HL-60 (cell line): Measurements from ENCODE around the gene SMG9.

Experiments
- GABPA ChIP-seq: IDR thresholded peaks from 2 replicates; pipeline ENCODE4 v1.6.1; 2012; ENCODE audit warnings: low read depth
- POLR2AphosphoS5 ChIP-seq: IDR thresholded peaks from 2 replicates; pipeline ENCODE4 v1.6.1; 2012; ENCODE audit warnings: low read depth
- TF ChIP-seq, protein P1 (sequence below): IDR thresholded peaks from one replicate; pipeline ENCODE4 v1.5.1; 2011; ENCODE audit warnings: low read length, control low read depth, inconsistent platforms; ENCODE audit not compliant: insufficient read depth
- TF ChIP-seq, protein P2 (sequence below): IDR thresholded peaks from 2 replicates; pipeline ENCODE4 v1.6.1; 2012; ENCODE audit warnings: low read depth; ENCODE audit not compliant: insufficient replicate concordance

DNA sequence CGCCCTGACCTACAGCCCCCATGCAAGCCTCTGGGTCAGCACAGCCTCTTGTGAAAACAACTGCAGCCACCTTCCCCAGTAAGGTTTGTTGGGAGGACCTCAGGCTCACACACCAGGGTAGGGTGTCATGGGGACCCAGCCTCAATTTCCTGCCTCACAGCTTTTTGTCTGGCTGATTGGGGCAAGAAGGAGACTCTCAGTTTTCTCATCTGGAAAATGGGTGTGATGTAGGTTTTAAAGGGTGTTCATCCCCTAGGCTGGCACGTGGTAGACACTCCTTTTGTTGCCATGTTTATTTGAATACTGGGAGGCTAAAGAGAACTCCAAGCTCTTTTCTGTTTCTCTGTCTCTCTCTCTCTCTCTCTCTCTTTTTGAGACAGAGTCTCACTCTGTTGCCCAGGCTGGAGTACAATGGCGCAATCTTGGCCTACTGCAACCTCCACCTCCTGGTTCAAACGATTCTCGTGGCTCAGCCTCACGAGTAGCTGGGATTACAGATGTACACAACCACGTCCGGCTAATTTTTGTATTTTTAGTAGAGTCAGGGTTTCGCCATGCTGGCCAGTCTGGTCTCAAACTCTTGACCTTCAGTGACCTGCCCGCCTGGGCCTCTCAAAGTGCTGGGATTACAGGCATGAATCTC, 66.6 kb downstream of the SMG9 start:
- TF ChIP-seq, protein P1, sequence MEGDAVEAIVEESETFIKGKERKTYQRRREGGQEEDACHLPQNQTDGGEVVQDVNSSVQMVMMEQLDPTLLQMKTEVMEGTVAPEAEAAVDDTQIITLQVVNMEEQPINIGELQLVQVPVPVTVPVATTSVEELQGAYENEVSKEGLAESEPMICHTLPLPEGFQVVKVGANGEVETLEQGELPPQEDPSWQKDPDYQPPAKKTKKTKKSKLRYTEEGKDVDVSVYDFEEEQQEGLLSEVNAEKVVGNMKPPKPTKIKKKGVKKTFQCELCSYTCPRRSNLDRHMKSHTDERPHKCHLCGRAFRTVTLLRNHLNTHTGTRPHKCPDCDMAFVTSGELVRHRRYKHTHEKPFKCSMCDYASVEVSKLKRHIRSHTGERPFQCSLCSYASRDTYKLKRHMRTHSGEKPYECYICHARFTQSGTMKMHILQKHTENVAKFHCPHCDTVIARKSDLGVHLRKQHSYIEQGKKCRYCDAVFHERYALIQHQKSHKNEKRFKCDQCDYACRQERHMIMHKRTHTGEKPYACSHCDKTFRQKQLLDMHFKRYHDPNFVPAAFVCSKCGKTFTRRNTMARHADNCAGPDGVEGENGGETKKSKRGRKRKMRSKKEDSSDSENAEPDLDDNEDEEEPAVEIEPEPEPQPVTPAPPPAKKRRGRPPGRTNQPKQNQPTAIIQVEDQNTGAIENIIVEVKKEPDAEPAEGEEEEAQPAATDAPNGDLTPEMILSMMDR = no peak
- TF ChIP-seq, protein P2, sequence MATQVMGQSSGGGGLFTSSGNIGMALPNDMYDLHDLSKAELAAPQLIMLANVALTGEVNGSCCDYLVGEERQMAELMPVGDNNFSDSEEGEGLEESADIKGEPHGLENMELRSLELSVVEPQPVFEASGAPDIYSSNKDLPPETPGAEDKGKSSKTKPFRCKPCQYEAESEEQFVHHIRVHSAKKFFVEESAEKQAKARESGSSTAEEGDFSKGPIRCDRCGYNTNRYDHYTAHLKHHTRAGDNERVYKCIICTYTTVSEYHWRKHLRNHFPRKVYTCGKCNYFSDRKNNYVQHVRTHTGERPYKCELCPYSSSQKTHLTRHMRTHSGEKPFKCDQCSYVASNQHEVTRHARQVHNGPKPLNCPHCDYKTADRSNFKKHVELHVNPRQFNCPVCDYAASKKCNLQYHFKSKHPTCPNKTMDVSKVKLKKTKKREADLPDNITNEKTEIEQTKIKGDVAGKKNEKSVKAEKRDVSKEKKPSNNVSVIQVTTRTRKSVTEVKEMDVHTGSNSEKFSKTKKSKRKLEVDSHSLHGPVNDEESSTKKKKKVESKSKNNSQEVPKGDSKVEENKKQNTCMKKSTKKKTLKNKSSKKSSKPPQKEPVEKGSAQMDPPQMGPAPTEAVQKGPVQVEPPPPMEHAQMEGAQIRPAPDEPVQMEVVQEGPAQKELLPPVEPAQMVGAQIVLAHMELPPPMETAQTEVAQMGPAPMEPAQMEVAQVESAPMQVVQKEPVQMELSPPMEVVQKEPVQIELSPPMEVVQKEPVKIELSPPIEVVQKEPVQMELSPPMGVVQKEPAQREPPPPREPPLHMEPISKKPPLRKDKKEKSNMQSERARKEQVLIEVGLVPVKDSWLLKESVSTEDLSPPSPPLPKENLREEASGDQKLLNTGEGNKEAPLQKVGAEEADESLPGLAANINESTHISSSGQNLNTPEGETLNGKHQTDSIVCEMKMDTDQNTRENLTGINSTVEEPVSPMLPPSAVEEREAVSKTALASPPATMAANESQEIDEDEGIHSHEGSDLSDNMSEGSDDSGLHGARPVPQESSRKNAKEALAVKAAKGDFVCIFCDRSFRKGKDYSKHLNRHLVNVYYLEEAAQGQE = no peak
- no peak for TF ChIP-seq GABPA
- no peak for TF ChIP-seq POLR2AphosphoS5
